ENCODE results near the gene ARMC9. TPM values are rescaled to one million over a fixed set of nuclear protein-coding genes. Genes with fewer than 3 reads are reported as not detected.

Gene ARMC9
- total RNA-seq, 1 experiment from 2014 or later = 16.4 TPM

GRCh38 chr2:231272991-231273390 lies 74.6 kb downstream of the ARMC9 start:
- CTCF ChIA-PET = no interaction called here
- peaks cover 0 to 4% of the 10 kb centered on the region in 2 experiments; a peak in 2 of 4 replicates for H3K36me3 ChIP-seq (ENCODE audit: control insufficient read depth in 1 of 2, insufficient read depth in 2 of 2, low read length in 2 of 2)
- H4K20me1 ChIP-seq (ENCODE audit: insufficient read depth) = no peaks in the 10 kb centered on the region
- H3K27ac ChIP-seq (ENCODE audit: low read depth, low read length) = no peak overlapping the region
- no peaks in the 10 kb centered on the region for H3K4me1 ChIP-seq (ENCODE audit: control insufficient read depth in 1 of 2, insufficient read depth in 2 of 2, low read length in 2 of 2)
- H3K9me3 ChIP-seq (ENCODE audit: control insufficient read depth in 1 of 2, insufficient read depth in 1 of 2, low read depth in 1 of 2, low read length in 2 of 2) = no peaks in the 10 kb centered on the region
- DNase-seq (ENCODE audit: low read depth, low spot score) = no peak
- no peaks in the 10 kb centered on the region for H3K79me2 ChIP-seq (ENCODE audit: insufficient read depth, low read length)
- no peak overlapping the region for H2AFZ ChIP-seq (ENCODE audit: low read depth, low read length, poor library complexity, severe bottlenecking)
- POLR2A ChIA-PET = no interaction called here
- H3K27me3 ChIP-seq (ENCODE audit: insufficient read depth, low read length) = no peaks in the 10 kb centered on the region
- TF ChIP-seq CBX3 (IDR thresholded peaks at IDR 0.05; ENCODE audit: low read depth) = no peak
- no peaks in the 10 kb centered on the region for H3K9me2 ChIP-seq (ENCODE audit: insufficient read depth)
- intact Hi-C loops (cut with micrococcal nuclease) = no loop called here
- H3K4me3 ChIP-seq (replicated peaks in 1 of 2; ENCODE audit: low read depth in 1 of 2, low read length in 2 of 2) = no peak overlapping the region
- no peak overlapping the region for H3K9ac ChIP-seq (ENCODE audit: low read length)
- no TSS peak for BruUV-seq (replicated peaks)
- no peak overlapping the region for H3K4me2 ChIP-seq (ENCODE audit: low read length)
- no peak for ATAC-seq
- RAD21 ChIA-PET (ENCODE audit: low non-redundant PET in 1 of 2, low total read pairs in 2 of 2, uncharacterized antibody in 2 of 2, unreplicated experiment in 2 of 2) = no interaction called here

GRCh38 chr2:231276987-231277386 lies 78.6 kb downstream of the ARMC9 start:
- no peaks in the 10 kb centered on the region for H3K27me3 ChIP-seq (ENCODE audit: insufficient read depth, low read length)
- no peaks in the 10 kb centered on the region for H3K79me2 ChIP-seq (ENCODE audit: insufficient read depth, low read length)
- no peaks in the 10 kb centered on the region for H3K4me1 ChIP-seq (ENCODE audit: control insufficient read depth in 1 of 2, insufficient read depth in 2 of 2, low read length in 2 of 2)
- CTCF ChIA-PET = no interaction called here
- TF ChIP-seq SIN3A (IDR thresholded peaks at IDR 0.05; ENCODE audit: low read depth) (no peak), SP1 (IDR thresholded peaks at IDR 0.05; ENCODE audit: low read depth) (no peak), CTCF (IDR thresholded peaks at IDR 0.05 in 2 of 3, conservative IDR thresholded peaks at IDR 0.05 in 1 of 3; ENCODE audit: borderline replicate concordance in 1 of 3, insufficient read depth in 1 of 3, low read depth in 2 of 3, low read length in 2 of 3) (no peak), RAD21 (IDR thresholded peaks at IDR 0.05; ENCODE audit: low read depth) (no peak), TCF7L2 (IDR thresholded peaks at IDR 0.05; ENCODE audit: borderline replicate concordance, extremely low read depth, insufficient read depth, insufficient read length) (no peak), JUND (IDR thresholded peaks at IDR 0.05) (no peak), SRF (IDR thresholded peaks at IDR 0.05; ENCODE audit: low read depth) (no peak), CEBPB (IDR thresholded peaks at IDR 0.05; ENCODE audit: low read depth) (no peak), CBX3 (IDR thresholded peaks at IDR 0.05; ENCODE audit: low read depth) (no peak), ELF1 (IDR thresholded peaks at IDR 0.05; ENCODE audit: borderline replicate concordance, low read depth) (no peak), EZH2 (IDR thresholded peaks at IDR 0.05) (no peak), ZFX (IDR thresholded peaks at IDR 0.05) (no peak), FOSL1 (IDR thresholded peaks at IDR 0.05; ENCODE audit: low read depth) (no peak), ZNF274 (IDR thresholded peaks at IDR 0.05; ENCODE audit: low read depth, low read length) (no peak)
- peaks cover 4 to 8% of the 10 kb centered on the region in 2 experiments for H3K36me3 ChIP-seq (ENCODE audit: control insufficient read depth in 1 of 2, insufficient read depth in 2 of 2, low read length in 2 of 2)
- intact Hi-C loops (cut with micrococcal nuclease) = no loop called here
- H3K4me2 ChIP-seq (ENCODE audit: low read length) = no peak overlapping the region
- H4K20me1 ChIP-seq (ENCODE audit: insufficient read depth) = no peaks in the 10 kb centered on the region
- no peaks in the 10 kb centered on the region for H3K9me2 ChIP-seq (ENCODE audit: insufficient read depth)
- no peak overlapping the region for H3K9ac ChIP-seq (ENCODE audit: low read length)
- no peak for ATAC-seq
- no peak overlapping the region for H3K27ac ChIP-seq (ENCODE audit: low read depth, low read length)
- no peak overlapping the region for H3K4me3 ChIP-seq (replicated peaks in 1 of 2; ENCODE audit: low read depth in 1 of 2, low read length in 2 of 2)
- DNase-seq (ENCODE audit: low read depth, low spot score) = no peak
- H3K9me3 ChIP-seq (ENCODE audit: control insufficient read depth in 1 of 2, insufficient read depth in 1 of 2, low read depth in 1 of 2, low read length in 2 of 2) = no peaks in the 10 kb centered on the region
- POLR2A ChIA-PET = no interaction called here
- no TSS peak for BruUV-seq (replicated peaks)
- no peak overlapping the region for H2AFZ ChIP-seq (ENCODE audit: low read depth, low read length, poor library complexity, severe bottlenecking)
- RAD21 ChIA-PET (ENCODE audit: low non-redundant PET in 1 of 2, low total read pairs in 2 of 2, uncharacterized antibody in 2 of 2, unreplicated experiment in 2 of 2) = no interaction called here
